ENCODE data around the gene TDRD6. TPM values are rescaled to one million over a fixed set of nuclear protein-coding genes. Genes with fewer than 3 reads are reported as not detected.
"Not testable (repeated sequence)": the region's sequence is repeated elsewhere in the genome, so short reads cannot be mapped to it uniquely, and the experiment has no call there.

TDRD6 gene
- total RNA-seq, 1 donor from 2014 or later: 0.02 TPM

DNA sequence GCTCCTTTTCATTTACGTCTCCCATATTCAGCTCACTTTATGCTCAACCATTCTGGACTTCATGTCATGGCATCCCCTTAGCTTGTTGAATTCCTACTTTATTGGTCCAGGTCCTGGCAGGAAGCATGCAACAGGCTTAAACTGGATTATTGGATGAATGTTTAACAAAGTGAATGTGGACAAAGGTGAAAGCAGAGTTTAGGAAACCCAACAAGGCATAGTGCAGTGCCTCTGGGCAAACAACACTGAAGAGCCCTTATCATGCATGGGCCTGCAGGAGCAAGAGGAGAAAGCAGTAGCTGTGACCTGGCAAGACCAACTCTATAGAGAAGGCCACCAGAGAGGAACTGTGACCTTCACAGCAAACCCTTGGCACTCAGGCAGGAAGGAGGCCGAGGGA lies 53.8 kb downstream of the TDRD6 start:
- no peaks in the 10 kb centered on the region for H3K36me3 ChIP-seq (ENCODE audit: insufficient read depth, low read length)
- Mint-ChIP-seq H3K27ac (ENCODE audit: unreplicated experiment) (no peak overlapping the region), H3K9me3 (ENCODE audit: unreplicated experiment) (peaks cover 7% of the 10 kb centered on the region), H3K36me3 (ENCODE audit: low read depth, unreplicated experiment) (no peaks in the 10 kb centered on the region), H3K4me3 (ENCODE audit: unreplicated experiment) (no peak overlapping the region), H3K4me1 (ENCODE audit: low read depth, unreplicated experiment) (no peaks in the 10 kb centered on the region), H3K27me3 (ENCODE audit: low read depth, unreplicated experiment) (peaks cover 27% of the 10 kb centered on the region)
- peaks cover 7% of the 10 kb centered on the region for H3K27me3 ChIP-seq (ENCODE audit: insufficient read depth, low read length)
- FAIRE-seq: no peak
- no peaks in the 10 kb centered on the region for H3K79me2 ChIP-seq (ENCODE audit: insufficient read depth, low read length)
- no peak overlapping the region for H3K9ac ChIP-seq (ENCODE audit: low read length)
- H3K4me2 ChIP-seq (ENCODE audit: low read length): no peak overlapping the region
- H3K4me3 ChIP-seq (ENCODE audit: insufficient read depth, low read depth, low read length): no peak overlapping the region
- H2AFZ ChIP-seq (ENCODE audit: low read depth, low read length): no peak overlapping the region
- no peak overlapping the region for H3K27ac ChIP-seq (ENCODE audit: low read depth, low read length)
- no peaks in the 10 kb centered on the region for H3K4me1 ChIP-seq (ENCODE audit: insufficient read depth, low read length)
- no peaks in the 10 kb centered on the region for H4K20me1 ChIP-seq (ENCODE audit: insufficient read depth, low read length)
- peaks cover 3% of the 10 kb centered on the region for H3K9me3 ChIP-seq (ENCODE audit: insufficient read depth, low read depth, low read length)
- TF ChIP-seq EZH2 (IDR thresholded peaks at IDR 0.05; ENCODE audit: insufficient read depth, low read length): no peak
- TF ChIP-seq, protein P1, sequence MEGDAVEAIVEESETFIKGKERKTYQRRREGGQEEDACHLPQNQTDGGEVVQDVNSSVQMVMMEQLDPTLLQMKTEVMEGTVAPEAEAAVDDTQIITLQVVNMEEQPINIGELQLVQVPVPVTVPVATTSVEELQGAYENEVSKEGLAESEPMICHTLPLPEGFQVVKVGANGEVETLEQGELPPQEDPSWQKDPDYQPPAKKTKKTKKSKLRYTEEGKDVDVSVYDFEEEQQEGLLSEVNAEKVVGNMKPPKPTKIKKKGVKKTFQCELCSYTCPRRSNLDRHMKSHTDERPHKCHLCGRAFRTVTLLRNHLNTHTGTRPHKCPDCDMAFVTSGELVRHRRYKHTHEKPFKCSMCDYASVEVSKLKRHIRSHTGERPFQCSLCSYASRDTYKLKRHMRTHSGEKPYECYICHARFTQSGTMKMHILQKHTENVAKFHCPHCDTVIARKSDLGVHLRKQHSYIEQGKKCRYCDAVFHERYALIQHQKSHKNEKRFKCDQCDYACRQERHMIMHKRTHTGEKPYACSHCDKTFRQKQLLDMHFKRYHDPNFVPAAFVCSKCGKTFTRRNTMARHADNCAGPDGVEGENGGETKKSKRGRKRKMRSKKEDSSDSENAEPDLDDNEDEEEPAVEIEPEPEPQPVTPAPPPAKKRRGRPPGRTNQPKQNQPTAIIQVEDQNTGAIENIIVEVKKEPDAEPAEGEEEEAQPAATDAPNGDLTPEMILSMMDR (IDR thresholded peaks at IDR 0.05; ENCODE audit: insufficient read depth, low read depth, low read length): no peak
- DNase-seq (ENCODE audit: low read depth): no peak

DNA sequence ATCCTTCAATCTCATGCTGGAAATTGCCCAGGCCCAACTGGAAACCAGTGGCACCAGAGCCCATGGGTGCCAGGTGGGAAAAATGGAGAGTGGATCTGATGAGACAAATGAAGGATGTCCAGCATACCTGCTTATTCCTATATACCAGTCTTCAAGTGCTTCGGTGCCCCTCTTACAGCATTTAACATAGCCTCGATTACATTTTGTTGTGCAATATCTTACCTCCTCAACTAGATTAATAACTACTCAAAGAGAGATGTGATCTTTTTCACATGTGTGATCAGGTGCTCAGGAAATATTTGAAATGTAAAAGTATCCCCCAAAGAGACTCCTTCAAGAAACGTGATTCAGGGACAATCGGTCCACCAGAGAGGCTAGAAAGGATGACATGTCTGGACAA lies 54.2 kb downstream of the TDRD6 start:
- Histone ChIP-seq H3K4me1 (ENCODE audit: insufficient read depth, low read length) (no peaks in the 10 kb centered on the region), H3K27ac (ENCODE audit: low read depth, low read length) (no peak overlapping the region), H3K36me3 (ENCODE audit: insufficient read depth, low read length) (no peaks in the 10 kb centered on the region), H3K9me3 (ENCODE audit: insufficient read depth, low read depth, low read length) (peaks cover 3% of the 10 kb centered on the region), H3K4me2 (ENCODE audit: low read length) (no peak overlapping the region), H3K79me2 (ENCODE audit: insufficient read depth, low read length) (no peaks in the 10 kb centered on the region), H2AFZ (ENCODE audit: low read depth, low read length) (no peak overlapping the region), H3K4me3 (ENCODE audit: insufficient read depth, low read depth, low read length) (no peak overlapping the region), H4K20me1 (ENCODE audit: insufficient read depth, low read length) (no peaks in the 10 kb centered on the region), H3K27me3 (ENCODE audit: insufficient read depth, low read length) (peaks cover 5% of the 10 kb centered on the region), H3K9ac (ENCODE audit: low read length) (no peak overlapping the region)
- no peak overlapping the region for H3K4me3 Mint-ChIP-seq (ENCODE audit: unreplicated experiment)
- no peak for FAIRE-seq
- peaks cover 7% of the 10 kb centered on the region for H3K9me3 Mint-ChIP-seq (ENCODE audit: unreplicated experiment)
- DNase-seq (ENCODE audit: low read depth): no peak
- TF ChIP-seq EZH2 (IDR thresholded peaks at IDR 0.05; ENCODE audit: insufficient read depth, low read length): no peak
- TF ChIP-seq, protein P1 (IDR thresholded peaks at IDR 0.05; ENCODE audit: insufficient read depth, low read depth, low read length): no peak
- H3K27ac Mint-ChIP-seq (ENCODE audit: unreplicated experiment): no peak overlapping the region
- H3K4me1 Mint-ChIP-seq (ENCODE audit: low read depth, unreplicated experiment): no peaks in the 10 kb centered on the region
- H3K36me3 Mint-ChIP-seq (ENCODE audit: low read depth, unreplicated experiment): no peaks in the 10 kb centered on the region
- peaks cover 25% of the 10 kb centered on the region for H3K27me3 Mint-ChIP-seq (ENCODE audit: low read depth, unreplicated experiment)

DNA sequence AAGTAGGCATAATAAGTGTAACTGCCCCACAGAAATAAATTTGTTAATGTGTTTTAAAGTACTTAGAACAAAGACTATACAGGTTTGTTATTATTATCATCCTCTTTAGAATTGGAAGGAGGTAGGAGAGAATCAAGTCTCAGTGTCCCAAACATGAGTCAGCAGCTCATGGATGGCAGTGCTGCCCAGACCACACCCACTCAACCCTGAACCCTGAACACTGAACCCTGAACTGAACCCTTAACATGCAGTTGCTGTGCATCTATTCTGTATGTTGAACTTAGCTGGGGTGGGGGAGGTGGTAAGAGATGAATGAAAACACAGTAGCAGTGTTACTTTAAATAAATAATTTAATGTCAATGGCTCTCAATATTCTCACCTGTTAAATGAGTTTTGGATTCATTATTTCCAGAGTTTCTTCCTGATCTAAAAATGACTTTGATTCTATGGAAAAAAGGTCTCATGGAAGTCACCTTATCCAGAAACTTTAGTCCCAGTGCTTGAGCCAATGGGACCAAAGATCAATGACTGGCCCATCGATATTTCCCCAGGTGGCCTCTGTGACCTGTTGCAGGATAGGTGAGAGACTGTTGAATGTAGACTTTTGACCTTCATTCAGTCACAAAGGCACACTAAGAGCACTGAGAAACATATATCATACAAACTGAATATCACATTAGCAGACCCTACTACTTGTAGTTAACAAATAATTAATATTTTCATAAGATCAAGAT lies 55.9 kb downstream of the TDRD6 start:
- H3K4me1 ChIP-seq (ENCODE audit: insufficient read depth, low read length): no peaks in the 10 kb centered on the region
- no peaks in the 10 kb centered on the region for H4K20me1 ChIP-seq (ENCODE audit: insufficient read depth, low read length)
- peaks cover 3% of the 10 kb centered on the region for H3K9me3 ChIP-seq (ENCODE audit: insufficient read depth, low read depth, low read length)
- peaks cover 15% of the 10 kb centered on the region for H3K27me3 Mint-ChIP-seq (ENCODE audit: low read depth, unreplicated experiment)
- no peak overlapping the region for H3K27ac ChIP-seq (ENCODE audit: low read depth, low read length)
- FAIRE-seq (no peak), DNase-seq (ENCODE audit: low read depth) (no peak)
- no peaks in the 10 kb centered on the region for H3K36me3 ChIP-seq (ENCODE audit: insufficient read depth, low read length)
- H2AFZ ChIP-seq (ENCODE audit: low read depth, low read length): no peak overlapping the region
- H3K27me3 ChIP-seq (ENCODE audit: insufficient read depth, low read length): peaks cover 2% of the 10 kb centered on the region
- no peak overlapping the region for H3K4me2 ChIP-seq (ENCODE audit: low read length)
- H3K79me2 ChIP-seq (ENCODE audit: insufficient read depth, low read length): no peaks in the 10 kb centered on the region
- H3K36me3 Mint-ChIP-seq (ENCODE audit: low read depth, unreplicated experiment): no peaks in the 10 kb centered on the region
- peaks cover 5% of the 10 kb centered on the region for H3K9me3 Mint-ChIP-seq (ENCODE audit: unreplicated experiment)
- TF ChIP-seq, protein P1 (IDR thresholded peaks at IDR 0.05; ENCODE audit: insufficient read depth, low read depth, low read length): no peak
- TF ChIP-seq EZH2 (IDR thresholded peaks at IDR 0.05; ENCODE audit: insufficient read depth, low read length): no peak
- H3K4me3 ChIP-seq (ENCODE audit: insufficient read depth, low read depth, low read length): no peak overlapping the region
- no peaks in the 10 kb centered on the region for H3K4me1 Mint-ChIP-seq (ENCODE audit: low read depth, unreplicated experiment)
- H3K27ac Mint-ChIP-seq (ENCODE audit: unreplicated experiment): no peak overlapping the region
- no peak overlapping the region for H3K4me3 Mint-ChIP-seq (ENCODE audit: unreplicated experiment)
- H3K9ac ChIP-seq (ENCODE audit: low read length): no peak overlapping the region

DNA sequence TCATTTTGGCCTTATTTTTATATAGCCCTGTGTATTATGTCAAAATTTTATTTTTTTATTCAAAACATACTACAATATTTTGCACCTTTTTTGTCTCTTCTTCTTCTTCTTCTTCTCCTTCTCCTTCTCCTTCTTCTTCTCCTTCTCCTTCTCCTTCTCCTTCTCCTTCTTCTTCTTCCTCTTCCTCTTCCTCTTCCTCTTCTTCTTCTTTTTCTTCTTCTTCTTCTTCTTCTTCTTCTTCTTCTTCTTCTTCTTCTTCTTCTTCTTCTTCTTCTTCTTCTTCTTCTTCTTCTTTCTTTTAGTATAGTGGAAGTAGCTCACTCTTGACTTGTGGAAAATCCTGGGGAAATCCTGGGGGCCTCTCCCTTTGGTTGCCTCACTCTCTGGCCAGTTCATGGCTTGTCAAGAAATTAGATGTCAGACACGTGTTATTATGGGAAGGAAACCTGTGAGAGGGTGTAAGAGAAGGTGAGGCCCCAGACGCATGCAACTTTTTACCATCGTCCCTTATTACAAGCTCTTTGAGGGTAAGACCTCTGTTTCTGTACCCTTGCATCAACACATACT lies 56.6 kb downstream of the TDRD6 start:
- H3K4me1 Mint-ChIP-seq (ENCODE audit: low read depth, unreplicated experiment); H3K9me3 ChIP-seq (ENCODE audit: insufficient read depth, low read depth, low read length); H3K27me3 ChIP-seq (ENCODE audit: insufficient read depth, low read length); H3K4me1 ChIP-seq (ENCODE audit: insufficient read depth, low read length); H3K9ac ChIP-seq (ENCODE audit: low read length); FAIRE-seq; H3K36me3 Mint-ChIP-seq (ENCODE audit: low read depth, unreplicated experiment); H3K36me3 ChIP-seq (ENCODE audit: insufficient read depth, low read length); H3K27ac ChIP-seq (ENCODE audit: low read depth, low read length); H4K20me1 ChIP-seq (ENCODE audit: insufficient read depth, low read length); H3K79me2 ChIP-seq (ENCODE audit: insufficient read depth, low read length); H3K9me3 Mint-ChIP-seq (ENCODE audit: unreplicated experiment); H3K4me3 ChIP-seq (ENCODE audit: insufficient read depth, low read depth, low read length); H3K4me2 ChIP-seq (ENCODE audit: low read length); DNase-seq (ENCODE audit: low read depth); H3K27ac Mint-ChIP-seq (ENCODE audit: unreplicated experiment); H3K4me3 Mint-ChIP-seq (ENCODE audit: unreplicated experiment); H2AFZ ChIP-seq (ENCODE audit: low read depth, low read length): not testable (repeated sequence)
- H3K27me3 Mint-ChIP-seq (ENCODE audit: low read depth, unreplicated experiment): peaks cover 15% of the 10 kb centered on the region
